GM12874 (cell line): ENCODE measurements around the gene TLE4.

Source experiments
- TF ChIP-seq, protein P1 (sequence below): IDR thresholded peaks from 2 replicates; pipeline ENCODE4 v1.5.1; 2011; ENCODE audit warnings: low read depth, mild to moderate bottlenecking, control low read depth, low read length, moderate library complexity; ENCODE audit not compliant: insufficient read depth

TLE4 gene

DNA sequence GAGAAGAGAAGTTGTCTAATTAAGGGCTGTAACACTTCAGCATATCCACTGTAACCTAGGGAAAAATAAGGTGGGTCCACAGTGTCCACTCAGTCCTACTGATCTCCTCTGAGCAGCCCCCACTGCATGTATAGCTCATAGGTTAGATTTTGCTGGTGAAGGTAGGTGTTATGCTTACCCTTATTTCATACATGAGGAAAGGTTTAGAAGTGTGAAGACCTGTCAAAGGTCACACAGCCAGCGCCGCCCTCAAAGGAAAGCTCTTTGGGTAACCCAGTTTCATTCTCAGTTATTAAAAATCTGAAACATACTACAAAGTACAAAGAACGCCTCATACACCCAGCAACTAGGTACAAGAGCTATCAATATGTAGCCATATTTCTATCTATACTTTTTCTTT, 87.2 kb downstream of the TLE4 start:
- TF ChIP-seq, protein P1, sequence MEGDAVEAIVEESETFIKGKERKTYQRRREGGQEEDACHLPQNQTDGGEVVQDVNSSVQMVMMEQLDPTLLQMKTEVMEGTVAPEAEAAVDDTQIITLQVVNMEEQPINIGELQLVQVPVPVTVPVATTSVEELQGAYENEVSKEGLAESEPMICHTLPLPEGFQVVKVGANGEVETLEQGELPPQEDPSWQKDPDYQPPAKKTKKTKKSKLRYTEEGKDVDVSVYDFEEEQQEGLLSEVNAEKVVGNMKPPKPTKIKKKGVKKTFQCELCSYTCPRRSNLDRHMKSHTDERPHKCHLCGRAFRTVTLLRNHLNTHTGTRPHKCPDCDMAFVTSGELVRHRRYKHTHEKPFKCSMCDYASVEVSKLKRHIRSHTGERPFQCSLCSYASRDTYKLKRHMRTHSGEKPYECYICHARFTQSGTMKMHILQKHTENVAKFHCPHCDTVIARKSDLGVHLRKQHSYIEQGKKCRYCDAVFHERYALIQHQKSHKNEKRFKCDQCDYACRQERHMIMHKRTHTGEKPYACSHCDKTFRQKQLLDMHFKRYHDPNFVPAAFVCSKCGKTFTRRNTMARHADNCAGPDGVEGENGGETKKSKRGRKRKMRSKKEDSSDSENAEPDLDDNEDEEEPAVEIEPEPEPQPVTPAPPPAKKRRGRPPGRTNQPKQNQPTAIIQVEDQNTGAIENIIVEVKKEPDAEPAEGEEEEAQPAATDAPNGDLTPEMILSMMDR = no peak

DNA sequence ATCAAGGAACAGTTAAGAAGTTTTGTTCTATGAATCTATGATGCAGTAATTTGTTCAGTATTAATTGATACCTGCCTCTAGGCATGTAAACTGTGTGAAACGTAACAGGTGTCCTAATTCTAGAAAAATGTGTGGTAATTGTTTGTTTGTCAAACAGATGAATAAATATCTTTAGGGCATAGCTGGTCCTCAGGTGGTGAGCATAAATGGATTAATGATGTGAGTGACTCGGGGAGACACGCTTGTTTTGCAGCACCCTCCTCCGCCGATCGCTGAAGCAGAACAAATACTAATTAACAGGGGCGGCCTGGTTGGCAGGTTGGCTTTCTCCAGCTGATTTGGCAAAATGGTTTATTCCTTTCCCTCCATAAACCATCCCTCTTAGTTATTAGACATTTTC, 88.8 kb downstream of the TLE4 start:
- TF ChIP-seq, protein P1 = no peak

DNA sequence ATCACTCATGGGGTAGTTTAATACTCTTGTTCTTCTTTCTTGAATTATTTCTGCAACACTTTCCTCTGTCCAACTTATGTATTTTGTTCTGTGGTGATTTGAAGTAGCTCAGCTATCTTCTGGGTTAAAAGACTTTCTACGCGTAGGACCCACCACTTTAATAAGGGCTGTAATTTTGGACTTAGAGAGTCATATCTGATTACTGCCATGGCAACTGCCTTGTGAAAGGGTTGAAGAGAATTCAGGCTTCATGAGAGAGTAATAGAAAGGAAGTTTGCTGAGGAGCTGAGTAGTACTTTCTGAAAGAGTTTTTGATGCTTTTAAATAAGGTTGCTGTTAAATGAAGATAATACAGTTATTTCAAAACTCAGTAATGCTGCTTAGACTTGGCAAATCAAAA, 89.5 kb downstream of the TLE4 start:
- TF ChIP-seq, protein P1 = no peak

DNA sequence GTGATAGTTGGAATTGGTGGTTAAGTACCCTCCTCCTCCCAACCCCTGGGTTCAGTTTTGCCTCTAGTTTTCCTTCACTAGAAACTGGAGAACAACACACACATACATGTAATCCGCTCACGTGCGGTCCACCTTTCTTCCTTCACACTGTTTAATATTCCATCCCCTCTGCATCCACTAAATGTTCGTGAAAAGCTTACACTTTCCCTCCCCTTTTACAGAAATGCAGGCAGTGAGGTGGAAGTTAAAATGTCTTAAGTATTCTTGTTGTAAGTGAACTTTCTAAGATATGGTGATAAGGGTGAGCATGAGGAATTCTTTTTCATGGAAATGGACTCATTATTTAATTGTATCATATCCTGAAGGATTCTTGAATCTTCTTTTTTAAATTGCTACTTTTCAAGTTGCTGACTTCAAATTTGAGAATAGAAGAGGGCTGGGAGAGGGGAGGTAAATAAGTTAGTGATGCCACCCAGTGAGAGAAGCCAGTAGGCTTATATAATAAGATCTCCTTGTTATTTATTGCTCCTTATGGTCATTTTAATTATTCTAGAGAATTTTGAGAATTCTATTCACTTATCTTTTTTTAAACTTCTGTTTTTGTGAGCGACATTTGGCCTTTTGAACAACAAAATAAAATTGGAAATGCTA, 90.2 kb downstream of the TLE4 start:
- TF ChIP-seq, protein P1 = no peak

DNA sequence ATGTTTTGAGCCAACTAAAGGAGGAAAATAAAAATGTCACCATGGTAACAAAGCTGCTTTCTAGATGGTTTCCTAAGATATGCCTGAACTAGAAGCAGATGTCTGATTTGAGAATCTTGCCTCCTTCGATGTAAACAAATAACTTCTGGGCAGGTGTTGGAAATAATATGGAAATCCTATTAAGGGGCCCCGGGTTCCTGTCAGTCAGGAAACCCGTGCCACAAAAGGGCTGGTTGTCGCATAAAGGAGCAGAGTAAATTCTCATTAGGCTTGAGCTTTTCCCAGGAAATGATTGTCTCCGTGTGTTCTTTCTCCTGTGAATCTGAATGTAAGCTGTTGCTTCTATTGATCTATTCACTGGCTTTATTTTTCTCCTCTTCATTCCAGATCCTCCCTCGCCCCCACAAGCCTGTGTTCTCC, 90.8 kb downstream of the TLE4 start:
- TF ChIP-seq, protein P1 = no peak

DNA sequence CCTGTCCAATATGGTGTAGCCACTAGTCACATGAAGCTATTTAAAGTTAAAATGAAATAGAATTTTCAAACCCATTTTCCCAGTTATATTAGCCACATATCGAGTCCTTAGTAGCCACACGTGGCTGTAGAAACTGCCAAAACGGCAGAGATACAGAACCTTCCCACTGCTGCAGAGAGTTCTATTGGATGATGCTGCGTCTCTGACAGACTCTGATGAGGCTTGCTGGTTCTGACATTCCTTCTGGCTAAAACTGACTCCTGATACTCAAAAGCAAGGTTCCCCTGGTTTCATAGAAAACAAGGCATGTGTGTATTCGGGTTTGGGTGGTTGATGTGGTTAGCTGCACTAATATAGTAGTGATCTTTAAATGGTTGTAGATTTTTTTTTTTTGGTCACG, 91.5 kb downstream of the TLE4 start:
- TF ChIP-seq, protein P1 = no peak

DNA sequence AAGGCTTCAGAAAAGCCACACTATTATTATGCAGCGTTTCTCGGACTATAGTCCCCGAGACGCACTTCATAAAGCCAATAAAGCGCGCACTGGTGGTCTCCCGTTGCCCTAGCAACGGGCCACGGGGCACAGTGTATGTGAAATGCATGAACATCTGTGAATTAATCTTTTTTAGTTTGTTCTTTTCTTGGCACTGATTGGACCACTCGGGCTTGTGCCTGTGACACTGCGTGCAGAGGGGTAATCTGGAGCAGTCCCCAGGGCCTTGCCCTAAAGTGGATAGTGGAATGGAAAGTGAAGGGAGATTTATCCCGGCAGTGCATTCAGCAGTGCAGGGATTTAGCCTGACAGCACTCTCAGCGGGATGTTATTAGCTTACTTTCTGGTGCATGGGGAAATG, 92.1 kb downstream of the TLE4 start:
- TF ChIP-seq, protein P1 = no peak
